HUES64 (cell line): ENCODE results near the gene DCLRE1B.

Experiments used
- H3K27ac ChIP-seq: 2 replicates; pipeline ENCODE4 v1.7.0; 2013; ENCODE audit warnings: low read depth, low read length, inconsistent platforms
- H3K27me3 ChIP-seq: 2 replicates; pipeline ENCODE4 v1.6.1; 2013; ENCODE audit warnings: mild to moderate bottlenecking, low read length; ENCODE audit not compliant: insufficient read depth
- H3K36me3 ChIP-seq: 2 replicates; pipeline ENCODE4 v1.6.1; 2013; ENCODE audit warnings: mild to moderate bottlenecking, low read length; ENCODE audit not compliant: insufficient read depth
- H3K4me1 ChIP-seq: 2 replicates; pipeline ENCODE4 v1.6.1; 2013; ENCODE audit warnings: mild to moderate bottlenecking, low read length, moderate library complexity; ENCODE audit not compliant: insufficient read depth
- H3K4me3 ChIP-seq: 2 replicates; pipeline ENCODE4 v1.5.1; 2013; ENCODE audit warnings: mild to moderate bottlenecking, low read length, moderate library complexity
- H3K9ac ChIP-seq: 2 replicates; pipeline ENCODE4 v1.6.1; 2013; ENCODE audit warnings: mild to moderate bottlenecking, low read depth, low read length
- H3K9me3 ChIP-seq: 2 replicates; pipeline ENCODE4 v1.6.1; 2013; ENCODE audit warnings: low read depth, low read length; ENCODE audit not compliant: insufficient read depth
- WGBS: fragments of 150-250, 120-280 bp; methylation state at CpG from one replicate; pipeline ENCODE4 v1.1.7; 2013; ENCODE audit warnings: missing lambda C conversion rate; 5-methylcytosine and 5-hydroxymethylcytosine counted together

Gene DCLRE1B

DNA sequence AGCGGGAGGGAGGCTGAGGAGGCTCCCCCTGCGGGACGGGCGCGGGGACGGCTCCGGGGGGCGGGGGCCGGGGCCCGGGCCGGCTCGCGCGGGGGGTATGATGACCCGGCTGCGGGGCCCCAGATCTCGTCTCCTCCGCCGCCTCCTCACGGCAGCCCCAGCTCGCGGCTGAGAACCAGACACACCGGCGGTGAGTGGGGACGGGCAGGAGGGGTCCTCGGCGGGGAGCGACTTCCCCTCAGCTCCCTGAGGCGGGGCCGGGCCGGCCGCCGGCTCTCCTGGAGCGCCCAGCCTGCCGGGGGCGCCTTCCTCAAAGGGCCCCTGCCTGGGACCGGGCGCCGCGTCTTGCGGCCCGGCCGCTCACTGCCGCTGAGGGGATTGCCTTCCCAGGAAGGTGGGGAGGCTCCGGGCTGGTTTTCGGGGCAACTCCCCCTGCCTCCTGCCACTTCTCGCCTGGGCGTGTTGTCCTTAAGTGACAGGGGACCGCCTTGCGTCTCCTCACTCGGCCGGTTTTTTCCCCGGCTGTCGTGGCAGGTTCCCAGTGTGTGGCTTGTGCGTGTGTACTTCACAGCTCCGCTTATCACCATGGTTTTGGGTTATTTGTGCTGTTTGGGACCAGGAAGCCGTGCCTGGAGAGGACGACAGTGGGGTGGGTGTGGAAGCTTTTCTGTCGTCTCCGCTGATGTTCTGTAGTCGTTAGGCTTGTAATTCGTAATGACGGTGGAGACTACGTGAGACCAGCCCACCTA is 24.8 kb downstream of the DCLRE1B start:
- H3K9me3 ChIP-seq = no peaks in the 10 kb centered on the region
- H3K4me3 ChIP-seq = peak overlapping the region; percentile 75
- H3K4me1 ChIP-seq = peaks cover 11% of the 10 kb centered on the region
- under 1% methylated on average over 63 of the region's 64 CpGs for WGBS
- 0 out of 2 replicates have a peak, but pooled peaks cover 3% of the 10 kb centered on the region for H3K27me3 ChIP-seq
- peak overlapping the region; percentile 63 for H3K9ac ChIP-seq
- H3K36me3 ChIP-seq = no peaks in the 10 kb centered on the region
- peak overlapping the region; percentile 64; the same call in 1 of the 2 replicates for H3K27ac ChIP-seq

DNA sequence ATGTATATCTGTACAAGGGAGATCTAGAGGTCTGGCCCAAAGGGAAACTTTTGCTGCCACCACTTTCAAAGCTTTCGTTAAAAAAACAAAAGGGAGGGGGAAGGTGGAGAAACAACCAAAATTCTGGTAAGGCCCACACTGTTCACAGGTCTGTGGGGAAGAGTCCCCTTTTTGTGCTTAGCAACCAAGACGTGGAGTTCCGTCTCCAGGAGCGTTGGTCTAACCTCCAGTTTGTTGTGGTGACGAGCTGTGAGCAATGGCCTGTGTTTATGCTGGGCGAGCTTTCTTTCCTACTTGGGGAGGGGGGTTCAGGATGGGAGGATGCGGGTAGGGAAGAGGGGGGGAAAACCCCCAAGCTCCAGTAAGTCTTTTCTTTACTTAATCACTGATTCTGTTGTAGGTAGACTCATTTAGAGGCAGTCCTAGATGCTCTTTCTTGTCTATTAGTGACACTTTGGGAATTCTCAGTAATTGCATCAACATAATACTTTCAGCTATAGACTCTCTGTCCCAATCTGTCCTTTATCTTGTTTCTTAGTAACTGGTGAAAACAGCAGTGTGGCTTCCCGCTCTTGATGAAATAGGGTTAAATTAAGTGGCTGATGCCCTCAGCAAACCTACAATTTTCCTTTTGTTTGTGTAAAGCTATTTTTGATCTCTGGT is 25.5 kb downstream of the DCLRE1B start:
- 12% methylated on average over 7 of the region's 8 CpGs for WGBS
- H3K36me3 ChIP-seq = no peaks in the 10 kb centered on the region
- H3K27ac ChIP-seq = no peak overlapping the region
- H3K4me3 ChIP-seq = peak overlapping the region; percentile 75
- H3K4me1 ChIP-seq = peaks cover 11% of the 10 kb centered on the region
- peak overlapping the region; percentile 63 for H3K9ac ChIP-seq
- H3K27me3 ChIP-seq = 0 out of 2 replicates have a peak, but pooled peaks cover 3% of the 10 kb centered on the region
- no peaks in the 10 kb centered on the region for H3K9me3 ChIP-seq

DNA sequence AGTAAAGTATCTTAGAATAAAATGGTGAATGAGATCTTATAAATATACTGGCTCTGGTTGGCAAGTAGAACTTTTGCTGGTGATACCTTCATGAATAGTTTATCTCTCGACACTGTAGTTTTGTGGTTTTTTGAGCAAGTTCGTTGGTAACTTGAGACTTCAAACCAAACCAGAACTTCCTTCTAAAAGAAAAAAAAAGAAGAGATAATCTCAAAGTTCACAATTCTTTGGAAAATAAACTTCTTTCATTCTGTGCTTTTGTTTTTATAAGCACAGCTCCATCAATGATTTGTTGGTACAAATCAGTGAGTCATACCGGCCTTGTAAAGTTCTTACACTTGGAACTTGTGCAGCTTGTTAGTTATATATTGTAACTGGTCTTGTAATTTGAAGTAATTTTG is 26.3 kb downstream of the DCLRE1B start:
- H3K9me3 ChIP-seq = no peaks in the 10 kb centered on the region
- H3K27me3 ChIP-seq = 0 out of 2 replicates have a peak, but pooled peaks cover 3% of the 10 kb centered on the region
- H3K36me3 ChIP-seq = no peaks in the 10 kb centered on the region
- H3K27ac ChIP-seq = no peak overlapping the region
- peaks cover 11% of the 10 kb centered on the region for H3K4me1 ChIP-seq
- 93% methylated on average over 2 of the region's 3 CpGs for WGBS
- no peak overlapping the region for H3K9ac ChIP-seq
- peak overlapping the region; percentile 75 for H3K4me3 ChIP-seq

DNA sequence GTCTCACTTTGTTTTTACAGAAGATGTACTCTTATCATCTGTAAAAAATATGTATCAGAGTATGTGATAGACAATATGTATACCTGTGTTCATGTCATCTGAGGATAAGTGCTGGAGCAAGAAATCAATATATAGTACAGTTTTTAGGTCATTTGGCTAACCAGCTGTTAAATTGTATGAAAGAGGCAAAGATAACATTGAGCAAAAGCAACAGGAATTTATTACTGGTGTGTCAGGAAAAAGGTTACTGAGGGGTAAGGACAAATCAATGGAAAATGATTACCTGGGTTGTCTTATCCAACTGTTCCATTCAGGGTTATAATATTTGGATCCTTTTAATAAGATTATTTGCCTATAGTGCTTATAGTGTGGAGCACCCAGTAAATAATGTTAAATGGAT is 28.9 kb downstream of the DCLRE1B start:
- H3K9ac ChIP-seq = no peak overlapping the region
- H3K27me3 ChIP-seq = no peaks in the 10 kb centered on the region
- H3K4me3 ChIP-seq = no peak overlapping the region
- no peaks in the 10 kb centered on the region for H3K36me3 ChIP-seq
- no peak overlapping the region for H3K27ac ChIP-seq
- peaks cover 18% of the 10 kb centered on the region for H3K4me1 ChIP-seq
- H3K9me3 ChIP-seq = no peaks in the 10 kb centered on the region

DNA sequence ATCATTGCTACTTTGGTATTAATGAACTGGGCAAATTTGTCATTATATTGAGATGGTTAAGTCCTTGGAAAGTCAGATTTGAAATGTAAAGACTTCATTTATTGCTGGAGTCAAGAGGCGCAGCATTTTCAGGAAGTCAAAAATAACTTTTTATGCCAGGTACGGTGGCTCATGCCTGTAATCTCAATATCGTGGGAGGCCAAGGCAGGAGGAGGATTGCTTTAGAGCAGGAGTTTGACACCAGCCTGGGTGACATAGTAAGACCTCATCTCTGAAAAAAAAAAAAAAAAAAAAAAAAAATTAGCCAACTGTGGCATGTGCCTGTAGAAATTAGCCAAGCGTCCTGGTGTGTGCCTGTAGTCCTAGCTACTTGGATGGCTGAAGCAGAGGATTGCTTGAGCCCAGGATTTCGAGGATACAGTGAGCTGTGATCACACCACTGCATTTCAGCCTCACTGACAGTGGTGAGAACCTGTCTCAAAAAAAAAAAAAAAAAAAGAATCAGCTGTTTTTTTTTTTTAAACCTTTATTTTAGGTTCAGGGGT is 29.5 kb downstream of the DCLRE1B start:
- H3K36me3 ChIP-seq = no peaks in the 10 kb centered on the region
- no peak overlapping the region for H3K9ac ChIP-seq
- no peak overlapping the region for H3K4me3 ChIP-seq
- H3K27me3 ChIP-seq = no peaks in the 10 kb centered on the region
- no peaks in the 10 kb centered on the region for H3K9me3 ChIP-seq
- 95% methylated on average over 5 of the region's 5 CpGs for WGBS
- H3K4me1 ChIP-seq = peaks cover 18% of the 10 kb centered on the region
- no peak overlapping the region for H3K27ac ChIP-seq

DNA sequence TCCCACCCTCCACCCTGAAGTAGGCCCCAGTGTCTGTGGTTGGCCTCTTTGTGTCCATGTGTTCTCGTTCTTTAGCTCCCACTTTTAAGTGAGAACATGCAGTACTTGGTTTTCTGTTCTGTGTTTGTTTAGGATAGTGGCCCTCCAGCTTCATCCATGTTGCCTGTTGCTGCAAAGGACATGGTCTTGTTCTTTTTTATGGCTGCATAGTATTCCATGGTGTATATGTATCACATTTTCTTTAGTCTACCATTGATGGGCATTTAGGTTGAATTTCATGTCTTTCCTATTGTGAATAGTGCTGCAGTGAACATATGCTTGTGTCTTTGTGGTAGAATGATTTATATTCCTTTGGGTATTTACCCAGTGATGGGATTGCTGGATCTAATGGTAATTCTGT is 30.1 kb downstream of the DCLRE1B start:
- WGBS = 83% methylated on average over 1 of the region's 1 CpG
- Histone ChIP-seq H3K27ac (no peak overlapping the region), H3K36me3 (peaks cover 2% of the 10 kb centered on the region; the same call in 1 of the 2 replicates), H3K9me3 (no peaks in the 10 kb centered on the region), H3K4me3 (no peak overlapping the region), H3K9ac (no peak overlapping the region), H3K4me1 (peaks cover 18% of the 10 kb centered on the region), H3K27me3 (no peaks in the 10 kb centered on the region)

DNA sequence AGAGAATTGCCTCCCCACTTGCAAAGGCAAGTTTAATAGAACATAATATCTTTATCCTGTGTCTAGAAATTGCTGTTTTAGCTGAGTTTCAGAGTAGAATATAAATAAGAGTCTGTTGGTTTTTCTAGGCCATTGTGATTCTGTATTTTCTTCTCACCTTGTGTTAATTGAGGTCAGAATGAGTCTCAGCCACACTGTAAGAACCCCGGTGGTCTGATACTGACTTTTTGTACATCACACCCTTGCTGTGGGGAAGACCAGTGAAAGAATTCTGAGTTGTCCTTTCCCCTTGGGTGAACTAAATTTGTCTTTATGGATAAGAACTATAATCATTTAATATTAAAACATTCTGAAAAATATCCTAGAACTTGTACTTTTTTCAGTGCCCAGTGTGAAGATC is 30.8 kb downstream of the DCLRE1B start:
- Histone ChIP-seq H3K9ac (no peak overlapping the region), H3K27ac (no peak overlapping the region), H3K9me3 (no peaks in the 10 kb centered on the region), H3K27me3 (no peaks in the 10 kb centered on the region), H3K36me3 (peaks cover 10% of the 10 kb centered on the region), H3K4me1 (peaks cover 14% of the 10 kb centered on the region), H3K4me3 (no peak overlapping the region)
- WGBS = 80% methylated on average over 1 of the region's 1 CpG

DNA sequence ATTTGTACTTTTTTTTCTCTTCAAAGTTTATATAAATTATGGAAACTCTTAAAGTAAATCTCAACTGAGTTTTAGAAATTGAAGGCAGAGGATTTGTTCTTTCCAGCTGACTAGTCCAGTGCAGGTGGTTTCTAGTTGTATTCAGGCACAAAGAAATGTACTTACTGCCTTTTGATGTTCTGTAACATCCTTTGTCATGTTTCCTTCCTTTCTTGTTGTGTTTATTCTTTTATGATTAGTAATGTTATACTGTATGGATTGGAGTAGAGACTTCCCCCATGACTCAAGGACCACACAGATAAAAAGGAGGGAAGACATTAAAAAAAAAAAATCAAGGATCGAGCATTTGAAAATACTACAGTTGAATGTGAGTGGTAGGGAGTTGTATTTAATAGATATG is 32.0 kb downstream of the DCLRE1B start:
- Histone ChIP-seq H3K27ac (no peak overlapping the region), H3K27me3 (no peaks in the 10 kb centered on the region), H3K9ac (no peak overlapping the region), H3K9me3 (no peaks in the 10 kb centered on the region), H3K36me3 (peaks cover 16% of the 10 kb centered on the region), H3K4me3 (no peak overlapping the region), H3K4me1 (peaks cover 7% of the 10 kb centered on the region; the same call in 1 of the 2 replicates)
- WGBS = 83% methylated on average over 1 of the region's 1 CpG

DNA sequence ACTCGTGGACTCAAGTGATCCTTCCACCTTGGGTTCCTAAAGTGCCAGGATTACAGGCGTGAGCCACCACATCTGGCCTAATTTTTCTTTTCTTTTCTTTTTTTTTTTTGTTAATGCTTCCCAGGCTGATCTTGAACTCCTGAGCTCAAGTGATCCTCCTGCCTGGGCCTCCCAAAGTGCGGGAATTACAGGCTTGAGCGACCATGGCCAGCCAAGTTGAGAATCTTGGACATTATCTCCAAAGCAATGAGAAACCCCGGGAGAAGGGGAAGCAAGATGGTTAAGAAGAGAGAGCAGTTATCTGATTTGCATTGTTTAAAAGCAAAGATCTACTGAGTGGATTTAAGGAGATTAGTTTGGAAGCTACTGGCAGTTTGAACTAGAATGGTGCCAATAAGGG is 33.1 kb downstream of the DCLRE1B start:
- Histone ChIP-seq H3K4me1 (peaks cover 7% of the 10 kb centered on the region; the same call in 1 of the 2 replicates), H3K9me3 (no peaks in the 10 kb centered on the region), H3K36me3 (peaks cover 27% of the 10 kb centered on the region), H3K9ac (no peak overlapping the region), H3K27ac (no peak overlapping the region), H3K27me3 (no peaks in the 10 kb centered on the region), H3K4me3 (no peak overlapping the region)
- WGBS = 71% methylated on average over 5 of the region's 5 CpGs

DNA sequence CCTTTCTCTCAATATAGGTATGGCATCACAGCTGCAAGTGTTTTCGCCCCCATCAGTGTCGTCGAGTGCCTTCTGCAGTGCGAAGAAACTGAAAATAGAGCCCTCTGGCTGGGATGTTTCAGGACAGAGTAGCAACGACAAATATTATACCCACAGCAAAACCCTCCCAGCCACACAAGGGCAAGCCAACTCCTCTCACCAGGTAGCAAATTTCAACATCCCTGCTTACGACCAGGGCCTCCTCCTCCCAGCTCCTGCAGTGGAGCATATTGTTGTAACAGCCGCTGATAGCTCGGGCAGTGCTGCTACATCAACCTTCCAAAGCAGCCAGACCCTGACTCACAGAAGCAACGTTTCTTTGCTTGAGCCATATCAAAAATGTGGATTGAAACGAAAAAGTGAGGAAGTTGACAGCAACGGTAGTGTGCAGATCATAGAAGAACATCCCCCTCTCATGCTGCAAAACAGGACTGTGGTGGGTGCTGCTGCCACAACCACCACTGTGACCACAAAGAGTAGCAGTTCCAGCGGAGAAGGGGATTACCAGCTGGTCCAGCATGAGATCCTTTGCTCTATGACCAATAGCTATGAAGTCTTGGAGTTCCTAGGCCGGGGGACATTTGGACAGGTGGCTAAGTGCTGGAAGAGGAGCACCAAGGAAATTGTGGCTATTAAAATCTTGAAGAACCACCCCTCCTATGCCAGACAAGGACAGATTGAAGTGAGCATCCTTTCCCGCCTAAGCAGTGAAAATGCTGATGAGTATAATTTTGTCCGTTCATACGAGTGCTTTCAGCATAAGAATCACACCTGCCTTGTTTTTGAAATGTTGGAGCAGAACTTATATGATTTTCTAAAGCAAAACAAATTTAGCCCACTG is 35.5 kb downstream of the DCLRE1B start:
- H3K4me1 ChIP-seq = peaks cover 7% of the 10 kb centered on the region; the same call in 1 of the 2 replicates
- H3K27me3 ChIP-seq = no peaks in the 10 kb centered on the region
- H3K9ac ChIP-seq = no peak overlapping the region
- peaks cover 34% of the 10 kb centered on the region for H3K36me3 ChIP-seq
- no peak overlapping the region for H3K27ac ChIP-seq
- H3K4me3 ChIP-seq = no peak overlapping the region
- no peaks in the 10 kb centered on the region for H3K9me3 ChIP-seq
- WGBS = 91% methylated on average over 16 of the region's 16 CpGs

DNA sequence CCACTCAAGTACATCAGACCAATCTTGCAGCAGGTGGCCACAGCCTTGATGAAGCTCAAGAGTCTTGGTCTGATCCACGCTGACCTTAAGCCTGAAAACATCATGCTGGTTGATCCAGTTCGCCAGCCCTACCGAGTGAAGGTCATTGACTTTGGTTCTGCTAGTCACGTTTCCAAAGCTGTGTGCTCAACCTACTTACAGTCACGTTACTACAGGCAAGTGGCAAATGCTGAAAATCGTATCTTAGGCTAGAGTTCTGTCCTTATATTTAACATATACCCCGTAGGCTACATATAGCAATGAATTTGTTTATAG is 36.1 kb downstream of the DCLRE1B start:
- H3K27ac ChIP-seq = no peak overlapping the region
- H3K4me1 ChIP-seq = peaks cover 9% of the 10 kb centered on the region; the same call in 1 of the 2 replicates
- H3K9ac ChIP-seq = no peak overlapping the region
- peaks cover 34% of the 10 kb centered on the region for H3K36me3 ChIP-seq
- H3K4me3 ChIP-seq = no peak overlapping the region
- no peaks in the 10 kb centered on the region for H3K27me3 ChIP-seq
- 97% methylated on average over 6 of the region's 7 CpGs for WGBS
- no peaks in the 10 kb centered on the region for H3K9me3 ChIP-seq
